HEK293T (cell line): ENCODE results near the gene LRRC10B.

Experiments used
- BHLHE40 ChIP-seq: fragments of 450-650 bp; IDR thresholded peaks from 2 replicates; pipeline ENCODE4 v1.6.1; 2016; ENCODE audit warnings: mild to moderate bottlenecking, moderate library complexity, borderline replicate concordance
- CTBP1 ChIP-seq: fragments of 450-650 bp; IDR thresholded peaks from 2 replicates; pipeline ENCODE4 v1.6.1; 2016; ENCODE audit warnings: borderline replicate concordance
- ELF4 ChIP-seq: fragments of 450-650 bp; IDR thresholded peaks from 2 replicates; pipeline ENCODE4 v1.6.1; 2017; ENCODE audit warnings: antibody characterized with exemption
- FOXA1 ChIP-seq: fragments of 450-650 bp; IDR thresholded peaks from 2 replicates; pipeline ENCODE4 v1.6.1; 2016; ENCODE audit warnings: mild to moderate bottlenecking
- FOXM1 ChIP-seq: fragments of 450-650 bp; IDR thresholded peaks from 2 replicates; pipeline ENCODE4 v1.6.1; 2017; ENCODE audit warnings: mild to moderate bottlenecking, borderline replicate concordance
- TARDBP ChIP-seq: fragments of 450-650 bp; IDR thresholded peaks from 2 replicates; pipeline ENCODE4 v1.6.1; 2016
- TF ChIP-seq, protein P1 (sequence below): fragments of 450-650 bp; IDR thresholded peaks from 2 replicates; pipeline ENCODE4 v1.6.1; 2016

DNA sequence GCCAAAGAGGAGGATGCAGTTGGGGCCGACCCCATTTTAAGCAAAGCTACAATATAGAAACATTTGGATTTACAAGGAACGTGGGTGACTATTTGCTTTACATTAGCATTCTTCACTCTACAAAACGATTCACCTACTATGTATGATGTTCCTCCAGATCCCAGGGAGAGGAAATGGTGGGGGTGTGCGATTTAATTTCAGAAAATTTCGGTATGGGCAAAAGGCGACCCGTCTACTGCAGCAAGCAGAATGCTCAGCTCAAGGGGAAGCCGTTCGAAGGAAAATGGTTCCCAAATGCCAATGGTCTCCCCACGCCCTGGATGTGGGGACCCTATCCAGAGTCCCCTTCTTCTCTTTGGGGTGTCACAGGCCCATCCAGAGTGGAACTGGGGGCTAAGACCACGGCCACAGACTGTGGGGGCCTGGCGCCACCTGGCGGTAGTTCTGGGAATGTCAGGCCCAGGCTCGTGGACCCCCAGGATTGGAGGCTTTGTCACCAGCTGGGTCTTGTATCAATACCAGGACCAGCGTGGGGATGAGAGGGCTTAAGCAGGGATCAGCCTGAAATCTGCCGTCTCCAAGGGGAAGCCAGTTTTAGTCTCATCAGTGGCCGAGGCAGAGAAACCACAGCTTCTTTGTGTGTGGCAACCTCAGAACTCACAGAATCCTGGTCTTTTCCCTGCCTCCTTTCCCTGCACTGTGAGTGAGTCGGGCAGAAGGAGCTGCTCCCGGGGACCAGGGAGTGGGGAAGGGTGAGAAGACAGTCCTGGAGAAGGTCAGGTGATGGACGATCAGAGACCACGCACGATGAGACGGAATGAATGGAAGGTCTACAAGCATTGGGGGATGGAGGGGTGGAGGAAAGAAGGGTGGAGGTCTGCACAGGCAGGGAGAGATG, 8.4 kb downstream of the LRRC10B start:
- TF ChIP-seq FOXA1 = no peak
- no peak for TF ChIP-seq FOXM1
- TF ChIP-seq, protein P1, sequence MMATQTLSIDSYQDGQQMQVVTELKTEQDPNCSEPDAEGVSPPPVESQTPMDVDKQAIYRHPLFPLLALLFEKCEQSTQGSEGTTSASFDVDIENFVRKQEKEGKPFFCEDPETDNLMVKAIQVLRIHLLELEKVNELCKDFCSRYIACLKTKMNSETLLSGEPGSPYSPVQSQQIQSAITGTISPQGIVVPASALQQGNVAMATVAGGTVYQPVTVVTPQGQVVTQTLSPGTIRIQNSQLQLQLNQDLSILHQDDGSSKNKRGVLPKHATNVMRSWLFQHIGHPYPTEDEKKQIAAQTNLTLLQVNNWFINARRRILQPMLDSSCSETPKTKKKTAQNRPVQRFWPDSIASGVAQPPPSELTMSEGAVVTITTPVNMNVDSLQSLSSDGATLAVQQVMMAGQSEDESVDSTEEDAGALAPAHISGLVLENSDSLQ = no peak
- TF ChIP-seq CTBP1 = no peak
- no peak for TF ChIP-seq BHLHE40
- TF ChIP-seq ELF4 = no peak
- no peak for TF ChIP-seq TARDBP
